NCI-H524 (cell line): ENCODE measurements around the gene MAN2A2.
"Not testable (repeated sequence)": the region's sequence is repeated elsewhere in the genome, so short reads cannot be mapped to it uniquely, and the experiment has no call there.

Experiments used
- DNase-seq, 2 experiments: peaks; one replicate each; lab custom pipeline; 2025; lab: John Stamatoyannopoulos, UW

MAN2A2 gene

GRCh38 chr15:90871139-90871715, 31.9 kb upstream of the MAN2A2 start:
- no peak for DNase-seq

GRCh38 chr15:90871716-90872485, 31.2 kb upstream of the MAN2A2 start:
- DNase-seq: peak in 1 of 2 experiments; percentile 37

- DNase-seq: no peak
These were observed 30.5 kb upstream of the MAN2A2 start for GRCh38 chr15:90872486-90873184.

GRCh38 chr15:90873488-90873997, 29.6 kb upstream of the MAN2A2 start:
- no peak for DNase-seq

- peak in 1 of 2 experiments; percentile 46 for DNase-seq
These were observed 29.0 kb upstream of the MAN2A2 start for GRCh38 chr15:90873998-90874605.

- not testable (repeated sequence) for DNase-seq
These were observed 28.1 kb upstream of the MAN2A2 start for GRCh38 chr15:90874986-90875385.

- no peak for DNase-seq
These were observed 27.5 kb upstream of the MAN2A2 start for GRCh38 chr15:90875549-90875981.

GRCh38 chr15:90876046-90876445, 27.1 kb upstream of the MAN2A2 start:
- peak in 1 of 2 experiments; percentile 64 for DNase-seq

- DNase-seq: no peak
These were observed 26.5 kb upstream of the MAN2A2 start for GRCh38 chr15:90876512-90877170.

- no peak for DNase-seq
These were observed 25.8 kb upstream of the MAN2A2 start for GRCh38 chr15:90877315-90877714.

- no peak for DNase-seq
These were observed 25.1 kb upstream of the MAN2A2 start for GRCh38 chr15:90877996-90878395.

- no peak for DNase-seq
These were observed 24.4 kb upstream of the MAN2A2 start for GRCh38 chr15:90878660-90879059.

- no peak for DNase-seq
These were observed 23.3 kb upstream of the MAN2A2 start for GRCh38 chr15:90879730-90880366.

GRCh38 chr15:90880381-90881145, 22.5 kb upstream of the MAN2A2 start:
- no peak for DNase-seq

GRCh38 chr15:90881181-90881977, 21.7 kb upstream of the MAN2A2 start:
- DNase-seq: no peak

- no peak for DNase-seq
These were observed 21.0 kb upstream of the MAN2A2 start for GRCh38 chr15:90881978-90882721.

- no peak for DNase-seq
These were observed 20.1 kb upstream of the MAN2A2 start for GRCh38 chr15:90882781-90883525.

- DNase-seq: no peak
These were observed 19.6 kb upstream of the MAN2A2 start for GRCh38 chr15:90883526-90883975.
